ENCODE data around the gene CSTPP1. TPM values are rescaled to one million over a fixed set of nuclear protein-coding genes. Genes with fewer than 3 reads are reported as not detected.

Gene CSTPP1
- polyA plus RNA-seq, 1 donor (not counting 4 experiments of a cell fraction or from before 2014, with no cell fraction given), result 20.0 TPM

- Histone ChIP-seq H3K36me3 (ENCODE audit: control insufficient read depth in 2 of 2, extremely low read depth in 1 of 2, insufficient read depth in 2 of 2, low read length in 2 of 2) (peaks cover 46 to 47% of the 10 kb centered on the region in 2 experiments), H3K4me3 (ENCODE audit: control insufficient read depth in 2 of 3, extremely low read depth in 1 of 3, insufficient read depth in 2 of 3, low read depth in 1 of 3, low read length in 3 of 3) (peak overlapping the region; percentile 92 to 99 (median 94)), H4K20me1 (ENCODE audit: control insufficient read depth, extremely low read depth, insufficient read depth, low read length) (peaks cover 5% of the 10 kb centered on the region), H3K4me1 (ENCODE audit: control insufficient read depth, extremely low read depth, insufficient read depth, low read length) (peaks cover 20% of the 10 kb centered on the region), H2AFZ (ENCODE audit: control insufficient read depth, low read length) (peak overlapping the region; percentile 95), H3K27ac (ENCODE audit: control insufficient read depth, insufficient read depth, low read length) (peak overlapping the region; percentile 98), H3K27me3 (ENCODE audit: control insufficient read depth, extremely low read depth, insufficient read depth, low read length) (no peaks in the 10 kb centered on the region), H3K4me2 (ENCODE audit: control insufficient read depth, extremely low read depth, insufficient read depth, low read depth, low read length) (peak overlapping the region; percentile 97), H3K79me2 (ENCODE audit: control insufficient read depth, insufficient read depth, low read length) (peaks cover 60% of the 10 kb centered on the region), H3K9ac (ENCODE audit: control insufficient read depth, extremely low read depth, insufficient read depth, low read length) (peak overlapping the region; percentile 99), H3K9me1 (ENCODE audit: control insufficient read depth, extremely low read depth, insufficient read depth, low read length) (no peaks in the 10 kb centered on the region), H3K9me3 (ENCODE audit: control insufficient read depth, low read depth, low read length) (no peaks in the 10 kb centered on the region)
- no peak for TF ChIP-seq EZH2 (IDR thresholded peaks at IDR 0.05; ENCODE audit: low read length)
- no peak for TF ChIP-seq CTCF (optimal IDR thresholded peaks at IDR 0.05 in 1 of 3, IDR thresholded peaks at IDR 0.05 in 1 of 3, conservative IDR thresholded peaks at IDR 0.05 in 1 of 3; ENCODE audit: extremely low read depth in 1 of 3, insufficient read depth in 2 of 3, low read length in 3 of 3)
- DNase-seq (ENCODE audit: low read depth, low spot score), result no peak
- FAIRE-seq, result no peak
- dilution Hi-C loops (cut with MboI; ENCODE audit: extremely low pct_ligation_motif_present, low sequenced_read_pairs), result no loop called here
Observed at GRCh38 chr11:47175746-47176327, 239.3 kb downstream of the CSTPP1 start.

GRCh38 chr11:47176328-47177228, 240.0 kb downstream of the CSTPP1 start, which contains the start of gene ARFGAP2:
Gene ARFGAP2, minus strand, starts transcription at chr11:47176879. Its CDS starts 26 bp downstream, at chr11:47176853.
- H3K36me3 ChIP-seq (ENCODE audit: control insufficient read depth in 2 of 2, extremely low read depth in 1 of 2, insufficient read depth in 2 of 2, low read length in 2 of 2), result peaks cover 41 to 42% of the 10 kb centered on the region in 2 experiments
- H3K79me2 ChIP-seq (ENCODE audit: control insufficient read depth, insufficient read depth, low read length), result peaks cover 55% of the 10 kb centered on the region

More at GRCh38 chr11:47176328-47177228, 240.0 kb downstream of the CSTPP1 start, which contains the start of gene ARFGAP2:
- dilution Hi-C loops (cut with MboI; ENCODE audit: extremely low pct_ligation_motif_present, low sequenced_read_pairs), result no loop called here
- Histone ChIP-seq H3K9ac (ENCODE audit: control insufficient read depth, extremely low read depth, insufficient read depth, low read length) (peak within 1 kb of the TSS; percentile 99), H2AFZ (ENCODE audit: control insufficient read depth, low read length) (peak within 1 kb of the TSS; percentile 95), H4K20me1 (ENCODE audit: control insufficient read depth, extremely low read depth, insufficient read depth, low read length) (peaks cover 5% of the 10 kb centered on the region), H3K4me2 (ENCODE audit: control insufficient read depth, extremely low read depth, insufficient read depth, low read depth, low read length) (peak within 1 kb of the TSS; percentile 97), H3K4me3 (ENCODE audit: control insufficient read depth in 2 of 3, extremely low read depth in 1 of 3, insufficient read depth in 2 of 3, low read depth in 1 of 3, low read length in 3 of 3) (peak within 1 kb of the TSS; percentile 92 to 99 (median 94)), H3K27me3 (ENCODE audit: control insufficient read depth, extremely low read depth, insufficient read depth, low read length) (no peaks in the 10 kb centered on the region), H3K9me1 (ENCODE audit: control insufficient read depth, extremely low read depth, insufficient read depth, low read length) (no peaks in the 10 kb centered on the region), H3K4me1 (ENCODE audit: control insufficient read depth, extremely low read depth, insufficient read depth, low read length) (peaks cover 20% of the 10 kb centered on the region), H3K27ac (ENCODE audit: control insufficient read depth, insufficient read depth, low read length) (peak within 1 kb of the TSS; percentile 98), H3K9me3 (ENCODE audit: control insufficient read depth, low read depth, low read length) (no peaks in the 10 kb centered on the region)
- TF ChIP-seq EZH2 (IDR thresholded peaks at IDR 0.05; ENCODE audit: low read length) (no peak), CTCF (optimal IDR thresholded peaks at IDR 0.05 in 1 of 3, IDR thresholded peaks at IDR 0.05 in 1 of 3, conservative IDR thresholded peaks at IDR 0.05 in 1 of 3; ENCODE audit: extremely low read depth in 1 of 3, insufficient read depth in 2 of 3, low read length in 3 of 3) (no peak)
- FAIRE-seq (no peak), DNase-seq (ENCODE audit: low read depth, low spot score) (peak; percentile 54)
